ENCODE data around the gene RPS3A.

Gene RPS3A

GRCh38 chr4:151094290-151094751, 5.1 kb upstream of the RPS3A start:
- TF ChIP-seq ZFP30 (CRISPR knock-in tag; IDR thresholded peaks at IDR 0.05) = no peak
- no peak for TF ChIP-seq ISL1 (CRISPR knock-in tag; IDR thresholded peaks at IDR 0.05)
- no peak for TF ChIP-seq CSRNP3 (CRISPR knock-in tag; IDR thresholded peaks at IDR 0.05)
- TF ChIP-seq ZNF70 (CRISPR knock-in tag; IDR thresholded peaks at IDR 0.05) = no peak
- TF ChIP-seq CREB5 (CRISPR knock-in tag; IDR thresholded peaks at IDR 0.05; ENCODE audit: low read depth) = no peak
- no peak for TF ChIP-seq POU6F1 (CRISPR knock-in tag; IDR thresholded peaks at IDR 0.05; ENCODE audit: borderline replicate concordance, low read depth)
- no peak for TF ChIP-seq ZFP3 (CRISPR knock-in tag; IDR thresholded peaks at IDR 0.05)
- no peak for TF ChIP-seq RARB (CRISPR knock-in tag; IDR thresholded peaks at IDR 0.05)
- TF ChIP-seq TCF4 (CRISPR knock-in tag; IDR thresholded peaks at IDR 0.05; ENCODE audit: borderline replicate concordance) = no peak
- TF ChIP-seq OSR1 (CRISPR knock-in tag; IDR thresholded peaks at IDR 0.05) = no peak
- no peak for ATAC-seq

GRCh38 chr4:151095142-151095541, 4.3 kb upstream of the RPS3A start:
- no peak for ATAC-seq

GRCh38 chr4:151097759-151098158, 1.7 kb upstream of the RPS3A start:
- TF ChIP-seq CREB5 (CRISPR knock-in tag; IDR thresholded peaks at IDR 0.05; ENCODE audit: low read depth) (no peak), SNAI2 (CRISPR knock-in tag; IDR thresholded peaks at IDR 0.05) (no peak)
- no peak for ATAC-seq

More at GRCh38 chr4:151095142-151095541, 4.3 kb upstream of the RPS3A start:
- TF ChIP-seq CREB5 (CRISPR knock-in tag; IDR thresholded peaks at IDR 0.05; ENCODE audit: low read depth) (no peak), ARNTL (CRISPR knock-in tag; IDR thresholded peaks at IDR 0.05; ENCODE audit: borderline replicate concordance, low read depth) (no peak), PPARA (CRISPR knock-in tag; IDR thresholded peaks at IDR 0.05; ENCODE audit: borderline replicate concordance) (no peak), ZC3H10 (CRISPR knock-in tag; IDR thresholded peaks at IDR 0.05) (no peak), OSR1 (CRISPR knock-in tag; IDR thresholded peaks at IDR 0.05) (no peak), PATZ1 (CRISPR knock-in tag; IDR thresholded peaks at IDR 0.05; ENCODE audit: borderline replicate concordance) (no peak), ESRRG (CRISPR knock-in tag; IDR thresholded peaks at IDR 0.05) (no peak), ZNF70 (CRISPR knock-in tag; IDR thresholded peaks at IDR 0.05) (no peak), ZNF565 (CRISPR knock-in tag; conservative IDR thresholded peaks at IDR 0.05; ENCODE audit: low read depth) (no peak)

- TF ChIP-seq RARB (CRISPR knock-in tag; IDR thresholded peaks at IDR 0.05) (no peak), ARNTL (CRISPR knock-in tag; IDR thresholded peaks at IDR 0.05; ENCODE audit: borderline replicate concordance, low read depth) (no peak), TCF4 (CRISPR knock-in tag; IDR thresholded peaks at IDR 0.05; ENCODE audit: borderline replicate concordance) (no peak), ESRRG (CRISPR knock-in tag; IDR thresholded peaks at IDR 0.05) (no peak), PPARA (CRISPR knock-in tag; IDR thresholded peaks at IDR 0.05; ENCODE audit: borderline replicate concordance) (no peak), ZNF8 (CRISPR knock-in tag; IDR thresholded peaks at IDR 0.05) (no peak), GLIS3 (CRISPR knock-in tag; IDR thresholded peaks at IDR 0.05) (no peak), ZNF565 (CRISPR knock-in tag; conservative IDR thresholded peaks at IDR 0.05; ENCODE audit: low read depth) (no peak)
- no peak for ATAC-seq
Observed at GRCh38 chr4:151098979-151099228, 524 bp upstream of the RPS3A start.
